SK-N-SH treated with all-trans-retinoic acid at 6 μM for 48 hours (cell line): ENCODE data around the gene STRA6.
A peak's percentile ranks its signal among the peaks of the same experiment; 100 is the strongest.

ENCODE experiments used
- ATAC-seq: fragments of 200-7000 bp; cut with Tn5 transposase; 3 replicates; pipeline ENCODE4 v1.9.1; 2020; ENCODE audit warnings: mild to moderate bottlenecking, moderate library complexity
- ARNTL ChIP-seq: fragments of 450-650 bp; formaldehyde crosslinking; IDR thresholded peaks from 2 replicates; pipeline ENCODE4 v1.5.0; 2020; ENCODE audit warnings: low read depth, mild to moderate bottlenecking, moderate library complexity, borderline replicate concordance
- BACH2 ChIP-seq: fragments of 250-450 bp; sonication (Bioruptor Pico); IDR thresholded peaks from 2 replicates; pipeline ENCODE4 v1.9.0; 2021; ENCODE audit warnings: mild to moderate bottlenecking, borderline replicate concordance
- CREB5 ChIP-seq: fragments of 250-450 bp; sonication (Bioruptor Pico); IDR thresholded peaks from 2 replicates; pipeline ENCODE4 v1.5.1; 2020; ENCODE audit warnings: low read depth, mild to moderate bottlenecking, moderate library complexity
- CSDC2 ChIP-seq: fragments of 250-450 bp; sonication (Bioruptor Pico); IDR thresholded peaks from 2 replicates; pipeline ENCODE4 v1.5.0; 2020; ENCODE audit warnings: mild to moderate bottlenecking, moderate library complexity
- ESRRG ChIP-seq: fragments of 250-450 bp; sonication (Bioruptor Pico); IDR thresholded peaks from 2 replicates; pipeline ENCODE4 v1.6.1; 2021; ENCODE audit warnings: mild to moderate bottlenecking
- GLIS3 ChIP-seq: fragments of 250-450 bp; sonication (Bioruptor Pico); IDR thresholded peaks from 2 replicates; pipeline ENCODE4 v1.5.0; 2020; ENCODE audit warnings: mild to moderate bottlenecking, moderate library complexity
- ISL1 ChIP-seq: fragments of 250-450 bp; sonication (Bioruptor Pico); IDR thresholded peaks from 2 replicates; pipeline ENCODE4 v2.1.2; 2022; ENCODE audit warnings: mild to moderate bottlenecking, moderate library complexity
- OSR1 ChIP-seq: fragments of 250-450 bp; sonication (Bioruptor Pico); IDR thresholded peaks from 2 replicates; pipeline ENCODE4 v1.8.0; 2022; ENCODE audit warnings: moderate library complexity, mild to moderate bottlenecking, inconsistent platforms
- POU6F1 ChIP-seq: fragments of 250-450 bp; sonication (Bioruptor Pico); IDR thresholded peaks from 2 replicates; pipeline ENCODE4 v1.8.0; 2021; ENCODE audit warnings: low read depth, mild to moderate bottlenecking, moderate library complexity, borderline replicate concordance
- PPARA ChIP-seq: fragments of 250-450 bp; sonication (Bioruptor Pico); IDR thresholded peaks from 2 replicates; pipeline ENCODE4 v1.5.0; 2020; ENCODE audit warnings: mild to moderate bottlenecking, borderline replicate concordance
- SNAI2 ChIP-seq: fragments of 250-450 bp; sonication (Bioruptor Pico); IDR thresholded peaks from 2 replicates; pipeline ENCODE4 v1.5.0; 2020; ENCODE audit warnings: mild to moderate bottlenecking, moderate library complexity
- TCF4 ChIP-seq: fragments of 250-450 bp; sonication (Bioruptor Pico); IDR thresholded peaks from 2 replicates; pipeline ENCODE4 v1.8.0; 2021; ENCODE audit warnings: mild to moderate bottlenecking, moderate library complexity, borderline replicate concordance
- ZC3H10 ChIP-seq: fragments of 250-450 bp; sonication (Bioruptor Pico); IDR thresholded peaks from 2 replicates; pipeline ENCODE4 v1.5.1; 2021; ENCODE audit warnings: mild to moderate bottlenecking, moderate library complexity
- ZFP3 ChIP-seq: fragments of 250-450 bp; sonication (Bioruptor Pico); IDR thresholded peaks from 2 replicates; pipeline ENCODE4 v1.5.0; 2020; ENCODE audit warnings: mild to moderate bottlenecking, moderate library complexity
- ZNF565 ChIP-seq: fragments of 450-650 bp; formaldehyde crosslinking; conservative IDR thresholded peaks from 2 replicates; pipeline ENCODE4 v1.5.0; 2020; ENCODE audit warnings: low read depth, mild to moderate bottlenecking, moderate library complexity
- ZNF70 ChIP-seq: fragments of 450-650 bp; formaldehyde crosslinking; IDR thresholded peaks from 2 replicates; pipeline ENCODE4 v1.5.0; 2020; ENCODE audit warnings: mild to moderate bottlenecking, moderate library complexity
- ZNF8 ChIP-seq: fragments of 450-650 bp; formaldehyde crosslinking; IDR thresholded peaks from 2 replicates; pipeline ENCODE4 v1.5.0; 2020; ENCODE audit warnings: mild to moderate bottlenecking, moderate library complexity
- TF ChIP-seq, protein P1 (sequence below): fragments of 250-450 bp; sonication (Bioruptor Pico); IDR thresholded peaks from 2 replicates; pipeline ENCODE4 v1.8.0; 2020; ENCODE audit warnings: mild to moderate bottlenecking, moderate library complexity, borderline replicate concordance
- TF ChIP-seq, protein P2 (sequence below): fragments of 250-450 bp; sonication (Bioruptor Pico); IDR thresholded peaks from 2 replicates; pipeline ENCODE4 v1.5.1; 2021; ENCODE audit warnings: mild to moderate bottlenecking, moderate library complexity
- TF ChIP-seq, protein P3 (sequence below): fragments of 250-450 bp; sonication (Bioruptor Pico); IDR thresholded peaks from 2 replicates; pipeline ENCODE4 v1.5.0; 2020; ENCODE audit warnings: mild to moderate bottlenecking, moderate library complexity

STRA6 gene

GRCh38 chr15:74174958-74175253 lies 27.7 kb downstream of the STRA6 start (continued):
- TF ChIP-seq ZC3H10 (CRISPR knock-in tag) (no peak), ESRRG (CRISPR knock-in tag) (no peak), OSR1 (CRISPR knock-in tag) (no peak), ZNF70 (no peak)
- TF ChIP-seq, protein P1, sequence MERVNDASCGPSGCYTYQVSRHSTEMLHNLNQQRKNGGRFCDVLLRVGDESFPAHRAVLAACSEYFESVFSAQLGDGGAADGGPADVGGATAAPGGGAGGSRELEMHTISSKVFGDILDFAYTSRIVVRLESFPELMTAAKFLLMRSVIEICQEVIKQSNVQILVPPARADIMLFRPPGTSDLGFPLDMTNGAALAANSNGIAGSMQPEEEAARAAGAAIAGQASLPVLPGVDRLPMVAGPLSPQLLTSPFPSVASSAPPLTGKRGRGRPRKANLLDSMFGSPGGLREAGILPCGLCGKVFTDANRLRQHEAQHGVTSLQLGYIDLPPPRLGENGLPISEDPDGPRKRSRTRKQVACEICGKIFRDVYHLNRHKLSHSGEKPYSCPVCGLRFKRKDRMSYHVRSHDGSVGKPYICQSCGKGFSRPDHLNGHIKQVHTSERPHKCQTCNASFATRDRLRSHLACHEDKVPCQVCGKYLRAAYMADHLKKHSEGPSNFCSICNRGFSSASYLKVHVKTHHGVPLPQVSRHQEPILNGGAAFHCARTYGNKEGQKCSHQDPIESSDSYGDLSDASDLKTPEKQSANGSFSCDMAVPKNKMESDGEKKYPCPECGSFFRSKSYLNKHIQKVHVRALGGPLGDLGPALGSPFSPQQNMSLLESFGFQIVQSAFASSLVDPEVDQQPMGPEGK, result no peak

DNA sequence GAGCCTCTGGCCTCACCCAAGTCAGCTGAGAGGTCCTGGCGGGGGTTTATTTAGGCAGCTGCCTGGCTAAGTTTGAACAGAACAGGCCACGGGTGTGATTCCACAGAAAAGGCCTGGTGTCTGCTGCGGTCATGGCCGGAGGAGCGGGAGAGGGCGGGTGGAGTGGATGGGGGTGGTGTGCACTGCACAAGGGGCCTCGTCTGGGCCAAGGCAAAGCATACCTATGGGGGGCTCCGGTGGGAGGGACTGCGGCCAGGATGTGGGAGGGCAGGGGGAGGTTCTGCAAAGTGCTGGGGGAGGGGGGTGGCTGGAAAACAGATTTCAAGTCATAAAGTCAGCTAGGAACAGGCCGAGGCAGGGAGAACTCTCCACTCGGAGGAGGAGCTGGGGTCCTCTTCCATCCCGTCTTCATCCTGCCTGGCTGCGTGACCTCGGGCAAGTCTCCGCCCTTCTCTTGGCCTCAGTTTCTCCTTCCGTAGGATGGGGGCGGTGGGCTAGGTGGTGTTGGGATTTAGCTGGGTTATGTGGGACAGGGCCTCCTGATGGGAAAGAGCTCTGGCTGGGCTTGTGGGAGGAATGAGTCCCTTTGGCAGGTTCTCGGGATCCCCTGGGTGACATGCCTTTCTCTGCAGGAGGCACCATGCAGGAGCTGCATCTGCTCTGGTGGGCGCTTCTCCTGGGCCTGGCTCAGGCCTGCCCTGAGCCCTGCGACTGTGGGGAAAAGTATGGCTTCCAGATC lies 28.2 kb downstream of the STRA6 start:
- ATAC-seq, result no peak
- no peak for TF ChIP-seq BACH2 (CRISPR knock-in tag)

GRCh38 chr15:74173380-74174218 lies 29.0 kb downstream of the STRA6 start, which contains the start of gene ISLR:
Gene ISLR, plus strand, starts transcription at chr15:74173710. Its CDS starts 1,149 bp downstream, at chr15:74174859.
- ATAC-seq, result peak; percentile 40
- TF ChIP-seq, protein P2, sequence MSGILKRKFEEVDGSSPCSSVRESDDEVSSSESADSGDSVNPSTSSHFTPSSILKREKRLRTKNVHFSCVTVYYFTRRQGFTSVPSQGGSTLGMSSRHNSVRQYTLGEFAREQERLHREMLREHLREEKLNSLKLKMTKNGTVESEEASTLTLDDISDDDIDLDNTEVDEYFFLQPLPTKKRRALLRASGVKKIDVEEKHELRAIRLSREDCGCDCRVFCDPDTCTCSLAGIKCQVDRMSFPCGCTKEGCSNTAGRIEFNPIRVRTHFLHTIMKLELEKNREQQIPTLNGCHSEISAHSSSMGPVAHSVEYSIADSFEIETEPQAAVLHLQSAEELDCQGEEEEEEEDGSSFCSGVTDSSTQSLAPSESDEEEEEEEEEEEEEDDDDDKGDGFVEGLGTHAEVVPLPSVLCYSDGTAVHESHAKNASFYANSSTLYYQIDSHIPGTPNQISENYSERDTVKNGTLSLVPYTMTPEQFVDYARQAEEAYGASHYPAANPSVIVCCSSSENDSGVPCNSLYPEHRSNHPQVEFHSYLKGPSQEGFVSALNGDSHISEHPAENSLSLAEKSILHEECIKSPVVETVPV (CRISPR knock-in tag), result no peak
- TF ChIP-seq, protein P3, sequence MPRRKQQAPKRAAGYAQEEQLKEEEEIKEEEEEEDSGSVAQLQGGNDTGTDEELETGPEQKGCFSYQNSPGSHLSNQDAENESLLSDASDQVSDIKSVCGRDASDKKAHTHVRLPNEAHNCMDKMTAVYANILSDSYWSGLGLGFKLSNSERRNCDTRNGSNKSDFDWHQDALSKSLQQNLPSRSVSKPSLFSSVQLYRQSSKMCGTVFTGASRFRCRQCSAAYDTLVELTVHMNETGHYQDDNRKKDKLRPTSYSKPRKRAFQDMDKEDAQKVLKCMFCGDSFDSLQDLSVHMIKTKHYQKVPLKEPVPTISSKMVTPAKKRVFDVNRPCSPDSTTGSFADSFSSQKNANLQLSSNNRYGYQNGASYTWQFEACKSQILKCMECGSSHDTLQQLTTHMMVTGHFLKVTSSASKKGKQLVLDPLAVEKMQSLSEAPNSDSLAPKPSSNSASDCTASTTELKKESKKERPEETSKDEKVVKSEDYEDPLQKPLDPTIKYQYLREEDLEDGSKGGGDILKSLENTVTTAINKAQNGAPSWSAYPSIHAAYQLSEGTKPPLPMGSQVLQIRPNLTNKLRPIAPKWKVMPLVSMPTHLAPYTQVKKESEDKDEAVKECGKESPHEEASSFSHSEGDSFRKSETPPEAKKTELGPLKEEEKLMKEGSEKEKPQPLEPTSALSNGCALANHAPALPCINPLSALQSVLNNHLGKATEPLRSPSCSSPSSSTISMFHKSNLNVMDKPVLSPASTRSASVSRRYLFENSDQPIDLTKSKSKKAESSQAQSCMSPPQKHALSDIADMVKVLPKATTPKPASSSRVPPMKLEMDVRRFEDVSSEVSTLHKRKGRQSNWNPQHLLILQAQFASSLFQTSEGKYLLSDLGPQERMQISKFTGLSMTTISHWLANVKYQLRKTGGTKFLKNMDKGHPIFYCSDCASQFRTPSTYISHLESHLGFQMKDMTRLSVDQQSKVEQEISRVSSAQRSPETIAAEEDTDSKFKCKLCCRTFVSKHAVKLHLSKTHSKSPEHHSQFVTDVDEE (CRISPR knock-in tag), result no peak
- TF ChIP-seq ZC3H10 (CRISPR knock-in tag), result no peak

- TF ChIP-seq ARNTL (CRISPR knock-in tag) (no peak), OSR1 (CRISPR knock-in tag) (no peak), ZFP3 (no peak), GLIS3 (CRISPR knock-in tag) (no peak)
- peak; percentile 53 for ATAC-seq
These were observed 29.7 kb downstream of the STRA6 start for GRCh38 chr15:74172701-74173379.

DNA sequence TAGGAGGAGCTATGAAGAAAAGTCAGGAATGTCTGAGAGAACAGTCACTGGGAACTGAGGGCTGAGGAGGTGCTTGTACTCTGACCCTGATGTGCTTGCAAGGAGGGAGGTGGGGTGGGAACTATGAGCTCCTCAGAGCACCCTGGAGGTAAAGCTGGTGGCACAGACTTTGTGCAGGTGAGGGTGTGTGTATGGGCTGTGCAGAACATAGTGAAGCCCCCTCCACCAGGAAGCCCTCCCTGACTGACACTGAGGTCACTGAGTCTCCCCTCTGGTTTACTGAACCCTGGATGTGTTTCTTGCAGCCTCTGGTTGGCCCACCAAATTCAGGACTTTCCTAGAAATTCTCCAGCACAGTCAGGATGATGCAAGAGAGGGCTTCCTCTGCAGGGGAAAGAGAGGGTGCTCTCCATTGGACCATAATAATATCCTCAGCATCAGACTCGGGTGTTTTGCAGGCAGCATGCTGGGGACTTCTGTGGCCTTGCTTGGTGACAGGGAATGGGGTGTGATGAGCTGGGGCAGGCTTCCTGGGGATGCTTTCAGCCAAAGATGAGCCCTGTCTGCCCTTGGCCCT lies 30.5 kb downstream of the STRA6 start:
- ATAC-seq, result no peak
- TF ChIP-seq OSR1 (CRISPR knock-in tag), result no peak

DNA sequence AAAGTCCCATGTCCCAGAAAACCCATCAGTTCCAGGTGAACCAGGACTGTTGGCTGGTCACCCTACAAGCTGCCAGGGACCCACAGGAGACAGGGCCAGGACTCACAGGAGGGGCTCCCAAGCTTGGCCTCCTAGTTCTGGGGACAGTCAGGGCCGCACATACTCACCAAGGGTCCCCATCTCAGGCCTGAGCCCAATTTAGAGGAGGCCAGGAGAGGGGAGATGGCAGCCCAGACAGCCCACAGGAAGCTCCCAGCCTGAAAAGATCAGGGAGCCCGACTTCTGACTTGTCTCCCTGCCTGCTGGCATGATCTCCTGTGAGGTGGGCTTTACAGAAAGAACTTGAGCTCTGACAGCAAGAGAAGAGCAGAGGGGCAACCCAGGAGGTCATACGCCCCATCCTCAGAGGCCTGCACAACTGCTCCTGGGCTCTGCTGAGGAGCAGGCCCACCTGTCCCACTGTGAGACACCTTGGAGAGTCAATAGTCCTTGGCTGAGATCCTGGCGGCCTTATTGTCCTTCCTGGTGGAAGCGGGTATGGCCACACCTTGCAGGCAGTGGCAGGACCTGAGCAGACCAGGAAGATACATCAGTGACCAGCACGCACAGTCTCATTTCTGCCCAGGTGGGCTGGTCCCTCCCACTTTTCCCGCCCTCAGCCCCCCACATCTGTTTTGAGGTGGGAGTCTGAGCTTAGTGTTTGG lies 31.6 kb downstream of the STRA6 start:
- ATAC-seq, result no peak
- TF ChIP-seq SNAI2 (CRISPR knock-in tag), result no peak
- TF ChIP-seq CSDC2 (CRISPR knock-in tag), result no peak
- no peak for TF ChIP-seq PPARA (CRISPR knock-in tag)
- no peak for TF ChIP-seq TCF4
- no peak for TF ChIP-seq GLIS3 (CRISPR knock-in tag)
- TF ChIP-seq BACH2 (CRISPR knock-in tag), result no peak
- no peak for TF ChIP-seq CREB5 (CRISPR knock-in tag)
- TF ChIP-seq ZNF70, result no peak
- no peak for TF ChIP-seq POU6F1 (CRISPR knock-in tag)
- TF ChIP-seq ZC3H10 (CRISPR knock-in tag), result no peak
- TF ChIP-seq ISL1, result no peak
- no peak for TF ChIP-seq ZFP3
- TF ChIP-seq ZNF565 (CRISPR knock-in tag), result no peak
- TF ChIP-seq ARNTL (CRISPR knock-in tag), result no peak
- TF ChIP-seq ESRRG (CRISPR knock-in tag), result no peak
- TF ChIP-seq ZNF8 (CRISPR knock-in tag), result no peak
